ENCODE measurements around the gene CCR7. TPM values are rescaled to one million over a fixed set of nuclear protein-coding genes. Genes with fewer than 3 reads are reported as not detected.

Gene CCR7
- total RNA-seq, 1 experiment from 2014 or later, result 0.30 TPM

GRCh38 chr17:40535924-40536294 is 29.4 kb downstream of the CCR7 start:
- TF ChIP-seq EZH2 (IDR thresholded peaks at IDR 0.05; ENCODE audit: borderline replicate concordance, low read depth, low read length, poor library complexity, severe bottlenecking), result no peak
- TF ChIP-seq, protein P1, sequence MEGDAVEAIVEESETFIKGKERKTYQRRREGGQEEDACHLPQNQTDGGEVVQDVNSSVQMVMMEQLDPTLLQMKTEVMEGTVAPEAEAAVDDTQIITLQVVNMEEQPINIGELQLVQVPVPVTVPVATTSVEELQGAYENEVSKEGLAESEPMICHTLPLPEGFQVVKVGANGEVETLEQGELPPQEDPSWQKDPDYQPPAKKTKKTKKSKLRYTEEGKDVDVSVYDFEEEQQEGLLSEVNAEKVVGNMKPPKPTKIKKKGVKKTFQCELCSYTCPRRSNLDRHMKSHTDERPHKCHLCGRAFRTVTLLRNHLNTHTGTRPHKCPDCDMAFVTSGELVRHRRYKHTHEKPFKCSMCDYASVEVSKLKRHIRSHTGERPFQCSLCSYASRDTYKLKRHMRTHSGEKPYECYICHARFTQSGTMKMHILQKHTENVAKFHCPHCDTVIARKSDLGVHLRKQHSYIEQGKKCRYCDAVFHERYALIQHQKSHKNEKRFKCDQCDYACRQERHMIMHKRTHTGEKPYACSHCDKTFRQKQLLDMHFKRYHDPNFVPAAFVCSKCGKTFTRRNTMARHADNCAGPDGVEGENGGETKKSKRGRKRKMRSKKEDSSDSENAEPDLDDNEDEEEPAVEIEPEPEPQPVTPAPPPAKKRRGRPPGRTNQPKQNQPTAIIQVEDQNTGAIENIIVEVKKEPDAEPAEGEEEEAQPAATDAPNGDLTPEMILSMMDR (conservative IDR thresholded peaks at IDR 0.05; ENCODE audit: low read depth, low read length), result no peak
- no TSS peak for BruUV-seq (replicated peaks)
- CTCF ChIA-PET, result no interaction called here
- H3K27me3 ChIP-seq (replicated peaks; ENCODE audit: insufficient read depth, low read depth, low read length, poor library complexity), result no peaks in the 10 kb centered on the region
- no peaks in the 10 kb centered on the region for H3K4me1 ChIP-seq (ENCODE audit: insufficient read depth, low read length, poor library complexity, severe bottlenecking)
- H3K27ac ChIP-seq (ENCODE audit: low read depth, low read length, poor library complexity, severe bottlenecking), result no peak overlapping the region
- H3K4me3 ChIP-seq (ENCODE audit: low read depth, low read length, poor library complexity, severe bottlenecking), result no peak overlapping the region
- H3K9me3 ChIP-seq (ENCODE audit: low read depth, low read length, poor library complexity, severe bottlenecking), result no peaks in the 10 kb centered on the region
- no peak for DNase-seq (ENCODE audit: low spot score)
- no peaks in the 10 kb centered on the region for H3K36me3 ChIP-seq (ENCODE audit: insufficient read depth, low read length, poor library complexity, severe bottlenecking)
- intact Hi-C loops (cut with micrococcal nuclease; ENCODE audit: unreplicated experiment), result loop anchor here (10.0 kb wide), 1 partner anchor 91 kb away; the partner anchor contains the start of gene IGFBP4
- POLR2A ChIA-PET (ENCODE audit: low non-redundant PET), result no interaction called here

GRCh38 chr17:40535438-40535837 is 29.8 kb downstream of the CCR7 start:
- H3K9me3 ChIP-seq (ENCODE audit: low read depth, low read length, poor library complexity, severe bottlenecking), result no peaks in the 10 kb centered on the region
- H3K4me1 ChIP-seq (ENCODE audit: insufficient read depth, low read length, poor library complexity, severe bottlenecking), result no peaks in the 10 kb centered on the region
- H3K36me3 ChIP-seq (ENCODE audit: insufficient read depth, low read length, poor library complexity, severe bottlenecking), result no peaks in the 10 kb centered on the region
- BruUV-seq (replicated peaks), result no TSS peak
- H3K27ac ChIP-seq (ENCODE audit: low read depth, low read length, poor library complexity, severe bottlenecking), result no peak overlapping the region
- no peak for DNase-seq (ENCODE audit: low spot score)
- TF ChIP-seq, protein P1 (conservative IDR thresholded peaks at IDR 0.05; ENCODE audit: low read depth, low read length), result no peak
- TF ChIP-seq EZH2 (IDR thresholded peaks at IDR 0.05; ENCODE audit: borderline replicate concordance, low read depth, low read length, poor library complexity, severe bottlenecking), result no peak
- H3K27me3 ChIP-seq (replicated peaks; ENCODE audit: insufficient read depth, low read depth, low read length, poor library complexity), result no peaks in the 10 kb centered on the region
- ChIA-PET CTCF (interaction anchor here (0.7 to 0.8 kb wide), 3 partner anchors 12 to 95 kb away, joined by 3 to 4 read pairs (median 4); no protein-coding TSS in a partner anchor), POLR2A (ENCODE audit: low non-redundant PET) (no interaction called here)
- intact Hi-C loops (cut with micrococcal nuclease; ENCODE audit: unreplicated experiment), result loop anchor here (10.0 kb wide), 1 partner anchor 91 kb away; the partner anchor contains the start of gene IGFBP4
- H3K4me3 ChIP-seq (ENCODE audit: low read depth, low read length, poor library complexity, severe bottlenecking), result no peak overlapping the region

DNA sequence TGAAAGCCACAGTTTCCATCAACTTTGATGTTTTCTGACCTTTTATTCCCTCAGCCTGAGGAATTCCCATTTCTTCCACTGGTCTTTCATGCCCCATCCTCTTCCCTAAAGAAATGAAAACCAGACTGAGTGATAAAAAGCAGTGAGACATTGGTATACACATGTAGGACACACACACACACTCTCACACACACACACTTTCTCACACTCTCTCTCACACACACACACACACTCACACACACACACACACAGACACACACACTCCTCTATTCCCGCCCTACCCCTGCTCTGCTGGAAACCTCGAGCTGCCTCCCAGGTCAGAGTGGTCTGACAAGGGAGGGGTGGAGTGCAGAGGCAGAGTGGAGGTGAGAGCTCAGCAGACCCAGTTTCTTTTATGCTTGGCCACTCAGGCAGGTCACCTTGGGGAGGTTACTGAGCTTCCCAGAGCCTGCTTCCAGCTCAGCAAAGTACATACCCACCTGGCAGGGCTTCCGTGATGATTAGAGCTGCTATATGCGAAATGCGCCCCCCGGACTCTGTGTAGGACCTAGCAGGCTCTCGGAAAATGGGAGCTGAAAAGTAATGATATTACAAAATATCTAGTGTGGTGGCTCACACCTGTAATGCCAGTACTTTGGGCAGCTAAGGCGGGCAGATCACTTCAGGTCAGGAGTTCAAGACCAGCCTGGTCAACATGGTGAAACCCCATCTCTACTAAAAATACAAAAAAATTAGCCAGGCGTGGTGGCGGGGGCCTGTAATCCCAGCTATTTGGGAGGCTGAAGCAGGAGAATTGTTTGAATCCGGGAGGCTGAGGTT is 30.7 kb downstream of the CCR7 start:
- H3K27me3 ChIP-seq (replicated peaks; ENCODE audit: insufficient read depth, low read depth, low read length, poor library complexity), result no peaks in the 10 kb centered on the region
- H3K9me3 ChIP-seq (ENCODE audit: low read depth, low read length, poor library complexity, severe bottlenecking), result no peaks in the 10 kb centered on the region
- H3K27ac ChIP-seq (ENCODE audit: low read depth, low read length, poor library complexity, severe bottlenecking), result no peak overlapping the region
- ChIA-PET CTCF (interaction anchor here (0.8 to 1.4 kb wide), 3 partner anchors 8 to 117 kb away, joined by 3 to 10 read pairs (median 7); partner anchors contain the start of gene TOP2A), POLR2A (ENCODE audit: low non-redundant PET) (no interaction called here)
- no TSS peak for BruUV-seq (replicated peaks)
- H3K4me1 ChIP-seq (ENCODE audit: insufficient read depth, low read length, poor library complexity, severe bottlenecking), result no peaks in the 10 kb centered on the region
- no peaks in the 10 kb centered on the region for H3K36me3 ChIP-seq (ENCODE audit: insufficient read depth, low read length, poor library complexity, severe bottlenecking)
- DNase-seq (ENCODE audit: low spot score), result no peak
- TF ChIP-seq EZH2 (IDR thresholded peaks at IDR 0.05; ENCODE audit: borderline replicate concordance, low read depth, low read length, poor library complexity, severe bottlenecking), result no peak
- TF ChIP-seq, protein P1 (conservative IDR thresholded peaks at IDR 0.05; ENCODE audit: low read depth, low read length), result no peak
- no peak overlapping the region for H3K4me3 ChIP-seq (ENCODE audit: low read depth, low read length, poor library complexity, severe bottlenecking)
- intact Hi-C loops (cut with micrococcal nuclease; ENCODE audit: unreplicated experiment), result loop anchor here (10.0 kb wide), 1 partner anchor 90 kb away; the partner anchor contains the start of gene IGFBP4
